GM19035 (cell line): ENCODE measurements around the gene DPP10.
"Not testable (repeated sequence)": the region's sequence is repeated elsewhere in the genome, so short reads cannot be mapped to it uniquely, and the experiment has no call there.

Source experiments
- ATAC-seq: cut with Tn5 transposase; IDR thresholded peaks from one replicate; pipeline ENCODE4 v1.9.1; 2021; ENCODE audit not compliant: unreplicated experiment

DPP10 gene

GRCh38 chr2:114507744-114508143, 65.3 kb downstream of the DPP10 start:
- no peak for ATAC-seq

GRCh38 chr2:114515882-114516281, 73.4 kb downstream of the DPP10 start:
- no peak for ATAC-seq

GRCh38 chr2:114517580-114517979, 75.1 kb downstream of the DPP10 start:
- no peak for ATAC-seq

GRCh38 chr2:114518738-114519137, 76.3 kb downstream of the DPP10 start:
- no peak for ATAC-seq

GRCh38 chr2:114522612-114523011, 80.2 kb downstream of the DPP10 start:
- ATAC-seq = not testable (repeated sequence)

GRCh38 chr2:114525955-114526354, 83.5 kb downstream of the DPP10 start:
- no peak for ATAC-seq

GRCh38 chr2:114526841-114527240, 84.4 kb downstream of the DPP10 start:
- no peak for ATAC-seq

- ATAC-seq = no peak
These were observed 85.0 kb downstream of the DPP10 start for GRCh38 chr2:114527330-114527983.

GRCh38 chr2:114534116-114535084, 92.0 kb downstream of the DPP10 start:
- no peak for ATAC-seq

- no peak for ATAC-seq
These were observed 95.3 kb downstream of the DPP10 start for GRCh38 chr2:114537777-114538176.

- ATAC-seq = no peak
These were observed 100.3 kb downstream of the DPP10 start for GRCh38 chr2:114542695-114543094.

- no peak for ATAC-seq
These were observed 100.9 kb downstream of the DPP10 start for GRCh38 chr2:114543236-114543766.

GRCh38 chr2:114545052-114545451, 102.6 kb downstream of the DPP10 start:
- ATAC-seq = no peak

- ATAC-seq = no peak
These were observed 104.1 kb downstream of the DPP10 start for GRCh38 chr2:114546531-114546930.

GRCh38 chr2:114548151-114548550, 105.7 kb downstream of the DPP10 start:
- ATAC-seq = no peak

- no peak for ATAC-seq
These were observed 107.9 kb downstream of the DPP10 start for GRCh38 chr2:114550364-114550763.

- peak; percentile 51 for ATAC-seq
These were observed 108.7 kb downstream of the DPP10 start for GRCh38 chr2:114550895-114551793.

GRCh38 chr2:114553027-114553426, 110.6 kb downstream of the DPP10 start:
- ATAC-seq = no peak

- no peak for ATAC-seq
These were observed 126.7 kb downstream of the DPP10 start for GRCh38 chr2:114569166-114569565.

- no peak for ATAC-seq
These were observed 135.2 kb downstream of the DPP10 start for GRCh38 chr2:114577657-114578056.

- no peak for ATAC-seq
These were observed 137.1 kb downstream of the DPP10 start for GRCh38 chr2:114579542-114579941.
